Measurements from ENCODE around the gene UBTD1.

Gene UBTD1

GRCh38 chr10:97483506-97483905 lies 15.2 kb upstream of the UBTD1 start:
- no peak for DNase-seq (ENCODE audit: low spot score)

- DNase-seq (ENCODE audit: low spot score), result no peak
These were observed 14.8 kb upstream of the UBTD1 start for GRCh38 chr10:97483921-97484320.

- no peak for DNase-seq (ENCODE audit: low spot score)
These were observed 13.0 kb upstream of the UBTD1 start for GRCh38 chr10:97485647-97486281.

GRCh38 chr10:97490592-97490991 lies 8.1 kb upstream of the UBTD1 start:
- no peak for DNase-seq (ENCODE audit: low spot score)

GRCh38 chr10:97494151-97494550 lies 4.6 kb upstream of the UBTD1 start:
- no peak for DNase-seq (ENCODE audit: low spot score)

GRCh38 chr10:97494863-97495506 lies 3.7 kb upstream of the UBTD1 start:
- DNase-seq (ENCODE audit: low spot score), result no peak

- peak; percentile 82 for DNase-seq (ENCODE audit: low spot score)
These were observed 1.1 kb upstream of the UBTD1 start for GRCh38 chr10:97497572-97498075.

GRCh38 chr10:97498076-97498840 lies 466 bp upstream of the UBTD1 start, which contains the start of gene MMS19:
Gene MMS19, minus strand, starts transcription at chr10:97498422. Its CDS starts 38 bp downstream, at chr10:97498384.
- peak; percentile 100 for DNase-seq (ENCODE audit: low spot score)

- no peak for DNase-seq (ENCODE audit: low spot score)
These were observed 1.0 kb downstream of the UBTD1 start for GRCh38 chr10:97499561-97500296.

- no peak for DNase-seq (ENCODE audit: low spot score)
These were observed 1.5 kb downstream of the UBTD1 start for GRCh38 chr10:97500297-97500575.

GRCh38 chr10:97502916-97503315 lies 4.2 kb downstream of the UBTD1 start:
- no peak for DNase-seq (ENCODE audit: low spot score)

- DNase-seq (ENCODE audit: low spot score), result no peak
These were observed 4.7 kb downstream of the UBTD1 start for GRCh38 chr10:97503406-97503805.

GRCh38 chr10:97505152-97505551 lies 6.4 kb downstream of the UBTD1 start:
- DNase-seq (ENCODE audit: low spot score), result no peak

GRCh38 chr10:97506199-97506991 lies 7.7 kb downstream of the UBTD1 start:
- DNase-seq (ENCODE audit: low spot score), result no peak

- no peak for DNase-seq (ENCODE audit: low spot score)
These were observed 9.6 kb downstream of the UBTD1 start for GRCh38 chr10:97508342-97508741.

GRCh38 chr10:97509120-97509680 lies 10.5 kb downstream of the UBTD1 start:
- no peak for DNase-seq (ENCODE audit: low spot score)

- no peak for DNase-seq (ENCODE audit: low spot score)
These were observed 12.0 kb downstream of the UBTD1 start for GRCh38 chr10:97510686-97511085.

GRCh38 chr10:97511711-97512440 lies 13.2 kb downstream of the UBTD1 start:
- DNase-seq (ENCODE audit: low spot score), result no peak

GRCh38 chr10:97512993-97513392 lies 14.3 kb downstream of the UBTD1 start:
- no peak for DNase-seq (ENCODE audit: low spot score)

- no peak for DNase-seq (ENCODE audit: low spot score)
These were observed 15.6 kb downstream of the UBTD1 start for GRCh38 chr10:97514344-97514743.
